Esophagus muscularis mucosa (tissue), 4 donors: ENCODE data around the gene STX16. TPM values are rescaled to one million over a fixed set of nuclear protein-coding genes. Genes with fewer than 3 reads are reported as not detected.

Source experiments
- DNase-seq: peaks from one replicate; pipeline ENCODE4 v3.0.0-alpha.2; 2017; ENCODE audit errors: extremely low spot score
- H3K27ac ChIP-seq, 4 donors: fragments of 200-600 bp; sonication (generic); replicated peaks in 1 of 4; 1 replicate in 3 of 4; 2 replicates in 1 of 4; pipeline ENCODE4 v1.5.1; 2016 to 2019; ENCODE audit warnings: mild to moderate bottlenecking in 1 of 4
- H3K27me3 ChIP-seq, 4 donors: fragments of 200-600 bp; sonication (generic); one replicate each; pipeline versions ENCODE4 v1.5.1 to v1.6.0; 2016 to 2019
- H3K36me3 ChIP-seq, 4 donors: fragments of 200-600 bp; sonication (generic); one replicate each; pipeline ENCODE4 v1.5.1; 2016 to 2019
- H3K4me1 ChIP-seq, 4 donors: fragments of 200-600 bp; sonication (generic); one replicate each; pipeline ENCODE4 v1.5.1; 2016 to 2019
- H3K4me3 ChIP-seq, 4 donors: fragments of 200-600 bp; sonication (generic); 1 replicate in 2 of 4; 2 replicates in 2 of 4; pipeline ENCODE4 v1.5.1; 2016 to 2019; ENCODE audit warnings: mild to moderate bottlenecking in 4 of 4, moderate library complexity in 1 of 4
- H3K9me3 ChIP-seq, 4 donors: fragments of 200-600 bp; sonication (generic); 1 replicate in 3 of 4; 2 replicates in 1 of 4; pipeline ENCODE4 v1.5.1; 2016 to 2019
- EP300 ChIP-seq: sonication (generic); formaldehyde crosslinking; IDR thresholded peaks from one replicate; pipeline ENCODE4 v1.6.1; 2017; ENCODE audit warnings: antibody characterized with exemption
- POLR2A ChIP-seq: fragments of 450-650 bp; IDR thresholded peaks from one replicate; pipeline ENCODE4 v1.6.1; 2017; ENCODE audit warnings: antibody characterized with exemption, moderate library complexity, mild to moderate bottlenecking, low read depth
- POLR2AphosphoS5 ChIP-seq, 2 donors: sonication (generic); formaldehyde crosslinking; IDR thresholded peaks; one replicate each; pipeline ENCODE4 v1.6.1; 2017; ENCODE audit warnings: antibody characterized with exemption in 2 of 2
- WGBS: methylation state at CpG from one replicate; pipeline ENCODE4 v1.1.5; 2018; 5-methylcytosine and 5-hydroxymethylcytosine counted together
- intact Hi-C: fragments of 100-400 bp; cut with DNase I; formaldehyde crosslinking; loops from one replicate; pipeline ENCODE4 v1.15.1; 2023
- total RNA-seq, 4 donors: library from RNA; depleted of rRNA; stranded (reverse); fragments of >200 nt; gene quantifications; one replicate each; pipeline versions ENCODE4 v1.1.0 to v1.2.1, GENCODE V29; 2016
- TF ChIP-seq, protein P1 (sequence below), 3 experiments: fragments of 200-600 bp in 2 of 3; fragments of 450-650 bp in 1 of 3; sonication (generic) in 2 of 3; IDR thresholded peaks; one replicate each; pipeline ENCODE4 v1.5.1; 2017 to 2019; ENCODE audit warnings: antibody characterized with exemption in 3 of 3, mild to moderate bottlenecking in 2 of 3, moderate library complexity in 1 of 3

Gene STX16
- total RNA-seq, 4 donors from 2014 or later, result 36.6 to 57.7 (median 43.5) TPM

DNA sequence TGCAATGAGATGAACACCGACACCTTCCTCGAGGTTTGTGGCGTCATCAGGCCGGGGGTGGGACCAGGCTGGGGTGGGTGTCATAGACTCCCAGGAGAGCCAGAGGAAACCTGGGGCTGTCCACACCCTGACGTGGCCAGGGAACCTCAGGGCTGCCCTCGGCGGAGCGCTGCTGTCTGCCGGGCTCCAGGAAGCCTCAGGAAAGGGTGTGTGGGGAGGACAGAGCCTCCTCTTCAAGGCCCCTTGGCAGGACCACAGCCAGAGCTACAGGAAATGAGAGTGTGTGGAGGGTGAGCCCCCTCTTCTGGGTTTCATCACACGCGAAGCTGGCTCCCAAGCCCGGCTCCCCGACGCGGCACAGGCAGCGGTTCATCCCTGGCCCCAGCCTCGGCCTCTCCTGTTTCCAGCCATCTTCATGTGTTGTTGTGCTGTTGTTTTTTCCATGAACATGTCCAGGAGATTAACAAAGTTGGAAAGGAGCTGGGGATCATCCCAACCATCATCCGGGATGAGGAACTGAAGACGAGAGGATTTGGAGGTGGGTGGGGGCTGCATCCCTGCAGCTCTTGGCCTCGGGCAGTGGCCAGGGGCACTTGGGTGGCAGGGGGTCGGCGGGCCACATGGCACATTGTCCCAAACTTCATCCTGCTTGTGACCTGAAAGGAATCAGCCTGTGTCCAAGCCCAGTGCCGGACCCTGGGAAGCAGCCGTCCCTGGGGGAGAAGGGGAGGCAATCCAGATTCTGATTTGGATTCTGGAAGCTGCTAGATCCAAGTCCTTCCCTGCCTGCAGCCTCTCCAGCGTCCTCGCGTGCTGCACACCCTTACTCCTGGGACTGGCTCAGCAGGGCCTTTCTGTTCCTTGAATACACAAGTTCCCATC is 47.9 kb downstream of the STX16 start:
- Histone ChIP-seq H3K9me3 (no peaks in the 10 kb centered on the region), H3K27me3 (no peaks in the 10 kb centered on the region), H3K4me3 (peak overlapping the region in 1 of 4 donors; percentile 9), H3K4me1 (peaks cover 8 to 10% (median 8%) of the 10 kb centered on the region in 4 donors), H3K36me3 (peaks cover 51 to 95% (median 90%) of the 10 kb centered on the region in 4 donors), H3K27ac (peak overlapping the region; percentile 31 to 58 (median 51))
- no peak for DNase-seq
- TF ChIP-seq, protein P1, sequence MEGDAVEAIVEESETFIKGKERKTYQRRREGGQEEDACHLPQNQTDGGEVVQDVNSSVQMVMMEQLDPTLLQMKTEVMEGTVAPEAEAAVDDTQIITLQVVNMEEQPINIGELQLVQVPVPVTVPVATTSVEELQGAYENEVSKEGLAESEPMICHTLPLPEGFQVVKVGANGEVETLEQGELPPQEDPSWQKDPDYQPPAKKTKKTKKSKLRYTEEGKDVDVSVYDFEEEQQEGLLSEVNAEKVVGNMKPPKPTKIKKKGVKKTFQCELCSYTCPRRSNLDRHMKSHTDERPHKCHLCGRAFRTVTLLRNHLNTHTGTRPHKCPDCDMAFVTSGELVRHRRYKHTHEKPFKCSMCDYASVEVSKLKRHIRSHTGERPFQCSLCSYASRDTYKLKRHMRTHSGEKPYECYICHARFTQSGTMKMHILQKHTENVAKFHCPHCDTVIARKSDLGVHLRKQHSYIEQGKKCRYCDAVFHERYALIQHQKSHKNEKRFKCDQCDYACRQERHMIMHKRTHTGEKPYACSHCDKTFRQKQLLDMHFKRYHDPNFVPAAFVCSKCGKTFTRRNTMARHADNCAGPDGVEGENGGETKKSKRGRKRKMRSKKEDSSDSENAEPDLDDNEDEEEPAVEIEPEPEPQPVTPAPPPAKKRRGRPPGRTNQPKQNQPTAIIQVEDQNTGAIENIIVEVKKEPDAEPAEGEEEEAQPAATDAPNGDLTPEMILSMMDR (IDR thresholded peaks at IDR 0.05), result no peak
- TF ChIP-seq POLR2A (no peak), POLR2AphosphoS5 (IDR thresholded peaks at IDR 0.05) (no peak), EP300 (no peak)
- intact Hi-C loops, result no loop called here
- WGBS, result 67% methylated on average over 26 of the region's 27 CpGs

DNA sequence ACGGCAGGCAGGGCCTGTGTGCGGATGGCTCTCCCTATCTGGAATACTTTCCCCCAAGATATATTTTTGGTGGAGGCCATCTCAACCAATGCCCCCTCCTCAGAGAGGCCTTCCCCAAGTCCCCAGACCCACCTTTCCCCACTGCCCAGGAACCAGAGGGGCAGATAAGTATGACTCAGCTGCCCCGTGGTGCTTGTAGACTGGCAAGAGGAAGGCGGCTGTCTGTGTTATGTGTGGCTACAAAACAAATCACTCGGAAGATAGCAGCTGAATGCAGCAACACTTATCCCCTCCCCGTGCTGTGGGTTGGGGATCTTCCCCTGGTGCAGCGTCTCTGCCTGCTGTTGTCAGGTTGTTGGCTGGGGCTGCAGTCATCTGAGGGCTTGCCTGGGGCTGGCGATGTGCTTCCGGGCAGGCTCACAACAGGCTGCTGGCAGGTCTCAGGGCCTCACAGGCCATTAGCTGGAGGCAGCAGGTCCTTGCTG is 48.6 kb downstream of the STX16 start:
- TF ChIP-seq POLR2A, result no peak
- TF ChIP-seq EP300, result no peak
- no peak for TF ChIP-seq POLR2AphosphoS5 (IDR thresholded peaks at IDR 0.05)
- TF ChIP-seq, protein P1 (IDR thresholded peaks at IDR 0.05), result no peak
- no peak for DNase-seq
- H3K4me1 ChIP-seq, result peaks cover under 1 to 3% (median 2%) of the 10 kb centered on the region in 4 donors
- peaks cover 54 to 97% (median 91%) of the 10 kb centered on the region in 4 donors for H3K36me3 ChIP-seq
- peak overlapping the region; percentile 31 to 58 (median 51) for H3K27ac ChIP-seq
- WGBS, result 89% methylated on average over 9 of the region's 9 CpGs
- intact Hi-C loops, result no loop called here
- H3K4me3 ChIP-seq, result no peak overlapping the region
- H3K9me3 ChIP-seq, result no peaks in the 10 kb centered on the region
- H3K27me3 ChIP-seq, result no peaks in the 10 kb centered on the region

DNA sequence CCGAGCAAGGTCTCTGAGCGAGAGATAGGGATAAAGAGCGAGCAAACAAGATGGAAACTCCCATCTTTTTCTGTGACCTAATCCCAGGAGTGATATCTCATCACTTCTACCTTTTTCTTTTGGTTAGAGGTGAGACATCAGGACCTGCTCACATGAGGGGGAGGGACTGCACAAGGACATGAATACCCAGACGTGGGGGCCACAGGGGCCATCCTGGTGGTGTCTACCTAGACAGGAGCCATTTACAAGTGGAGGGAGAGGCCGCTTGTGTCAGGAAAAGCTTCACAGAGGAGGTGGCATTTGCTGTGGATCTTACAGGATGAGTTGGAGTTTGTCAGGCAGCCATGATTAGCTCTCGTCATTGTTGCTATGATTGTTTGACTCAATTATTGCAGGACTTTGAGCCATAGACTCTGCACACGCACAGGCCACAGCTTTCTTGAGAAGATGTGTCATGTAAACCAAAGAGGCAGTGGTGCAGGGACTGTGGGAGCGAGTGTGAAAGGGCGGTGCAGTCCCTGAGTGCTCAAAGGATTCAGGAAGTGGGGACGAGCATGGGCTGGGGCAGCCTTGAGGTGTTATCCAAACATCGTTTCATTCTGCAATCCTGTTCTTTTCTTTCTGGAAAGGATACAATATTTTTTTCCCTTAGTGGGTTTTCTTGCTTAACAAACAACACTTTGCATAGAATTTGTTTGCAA is 49.2 kb downstream of the STX16 start:
- Histone ChIP-seq H3K27me3 (no peaks in the 10 kb centered on the region), H3K9me3 (no peaks in the 10 kb centered on the region), H3K4me3 (no peak overlapping the region), H3K36me3 (peaks cover 54 to 99% (median 93%) of the 10 kb centered on the region in 4 donors), H3K4me1 (no peaks in the 10 kb centered on the region), H3K27ac (peak overlapping the region; percentile 31 to 58 (median 51))
- DNase-seq, result no peak
- intact Hi-C loops, result no loop called here
- TF ChIP-seq POLR2AphosphoS5 (IDR thresholded peaks at IDR 0.05), result peak in 1 of 2 donors; percentile 16
- TF ChIP-seq, protein P1 (IDR thresholded peaks at IDR 0.05), result no peak
- TF ChIP-seq EP300, result no peak
- WGBS, result 84% methylated on average over 11 of the region's 11 CpGs

DNA sequence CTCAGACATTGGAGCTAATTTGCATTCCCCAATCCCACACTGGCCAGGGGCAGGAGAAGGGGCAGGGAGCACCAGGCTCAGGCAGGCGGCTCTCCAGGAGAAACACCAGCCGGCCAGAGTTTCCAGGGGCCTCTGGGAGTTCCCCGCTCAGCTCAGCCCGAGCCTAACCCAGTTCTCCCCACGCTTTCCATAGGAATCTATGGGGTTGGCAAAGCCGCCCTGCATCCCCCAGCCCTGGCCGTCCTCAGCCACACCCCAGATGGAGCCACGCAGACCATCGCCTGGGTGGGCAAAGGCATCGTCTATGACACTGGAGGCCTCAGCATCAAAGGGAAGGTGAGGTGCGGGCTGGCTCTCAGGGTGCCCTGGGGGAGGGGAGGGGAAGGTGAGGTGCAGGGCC is 49.7 kb downstream of the STX16 start:
- intact Hi-C loops, result no loop called here
- TF ChIP-seq POLR2AphosphoS5 (IDR thresholded peaks at IDR 0.05) (no peak), POLR2A (no peak), EP300 (no peak)
- TF ChIP-seq, protein P1 (IDR thresholded peaks at IDR 0.05), result no peak
- no peak overlapping the region for H3K4me3 ChIP-seq
- WGBS, result 100% methylated on average over 2 of the region's 11 CpGs
- H3K27me3 ChIP-seq, result no peaks in the 10 kb centered on the region
- peaks cover 51 to 99% (median 90%) of the 10 kb centered on the region in 4 donors for H3K36me3 ChIP-seq
- H3K9me3 ChIP-seq, result no peaks in the 10 kb centered on the region
- DNase-seq, result no peak
- no peaks in the 10 kb centered on the region for H3K4me1 ChIP-seq
- H3K27ac ChIP-seq, result peak overlapping the region in 1 of 4 donors; percentile 3
